Caco-2 (cell line): Measurements from ENCODE around the gene LYPD5. TPM values are rescaled to one million over a fixed set of nuclear protein-coding genes. Genes with fewer than 3 reads are reported as not detected.
"Not testable (repeated sequence)": the region's sequence is repeated elsewhere in the genome, so short reads cannot be mapped to it uniquely, and the experiment has no call there.

Experiments
- BruUV-seq: library from RNA; stranded (reverse); fragments of 400-500 nt; replicated peaks from 2 replicates; lab custom pipeline; 2021; lab: Mats Ljungman, UMichigan
- CTCF ChIA-PET: fragments of 300-600 bp; sonication (Branson Sonifier 250); formaldehyde crosslinking; loops from one replicate; lab custom pipeline; 2022; ENCODE audit warnings: antibody characterized with exemption; lab: Charles Lee
- POLR2A ChIA-PET: fragments of 300-600 bp; sonication (Branson Sonifier 250); formaldehyde crosslinking; loops from one replicate; lab custom pipeline; 2022; ENCODE audit warnings: antibody characterized with exemption; lab: Charles Lee
- DNase-seq, 2 experiments: peaks; one replicate each; pipeline versions ENCODE4 v3.0.0 to v3.0.0-alpha.2; 2020 to 2022
- H3K27me3 ChIP-seq: replicated peaks from 2 replicates; pipeline ENCODE4 v1.6.0; 2011; ENCODE audit warnings: low read length; ENCODE audit not compliant: control insufficient read depth, insufficient read depth
- H3K36me3 ChIP-seq: 2 replicates; pipeline ENCODE4 v1.5.1; 2011; ENCODE audit warnings: low read length; ENCODE audit not compliant: control insufficient read depth, insufficient read depth
- H3K4me1 ChIP-seq: fragments of 250-450 bp; sonication (Bioruptor Pico); 2 replicates; pipeline ENCODE4 v1.5.1; 2020; ENCODE audit warnings: mild to moderate bottlenecking
- H3K4me3 ChIP-seq: 2 replicates; pipeline ENCODE4 v1.5.1; 2011; ENCODE audit warnings: low read depth, mild to moderate bottlenecking, control low read depth, low read length
- H3K9me3 ChIP-seq: fragments of 250-450 bp; sonication (Bioruptor Pico); 2 replicates; pipeline ENCODE4 v1.5.1; 2020; ENCODE audit warnings: mild to moderate bottlenecking, moderate library complexity
- H3K27ac Mint-ChIP-seq: one replicate; pipeline ENCODE4 v1.8.0; 2022; ENCODE audit warnings: mixed read lengths; ENCODE audit not compliant: unreplicated experiment
- H3K27me3 Mint-ChIP-seq: one replicate; pipeline ENCODE4 v1.8.0; 2022; ENCODE audit warnings: mixed read lengths; ENCODE audit not compliant: insufficient read depth, unreplicated experiment
- H3K36me3 Mint-ChIP-seq: one replicate; pipeline ENCODE4 v1.8.0; 2022; ENCODE audit warnings: mild to moderate bottlenecking, mixed read lengths; ENCODE audit not compliant: insufficient read depth, unreplicated experiment
- H3K4me1 Mint-ChIP-seq: one replicate; pipeline ENCODE4 v1.8.0; 2022; ENCODE audit warnings: low read depth, mixed read lengths; ENCODE audit not compliant: unreplicated experiment
- H3K4me3 Mint-ChIP-seq: one replicate; pipeline ENCODE4 v1.8.0; 2022; ENCODE audit warnings: mild to moderate bottlenecking, moderate library complexity, mixed read lengths; ENCODE audit not compliant: unreplicated experiment
- H3K9me3 Mint-ChIP-seq: one replicate; pipeline ENCODE4 v1.8.0; 2022; ENCODE audit warnings: mixed read lengths; ENCODE audit not compliant: unreplicated experiment
- intact Hi-C: fragments of 100-400 bp; cut with micrococcal nuclease; formaldehyde crosslinking; loops from one replicate; pipeline ENCODE4 v1.10.0; 2022; ENCODE audit not compliant: unreplicated experiment
- total RNA-seq: library from RNA; stranded (reverse); gene quantifications from 2 replicates; pipeline ENCODE4 v1.2.3, GENCODE V29; 2022
- TF ChIP-seq, protein P1 (sequence below), 2 experiments: fragments of 200-600 bp in 1 of 2; IDR thresholded peaks; 1 replicate in 1 of 2; 2 replicates in 1 of 2; pipeline versions ENCODE4 v1.5.1 to v1.8.0; 2011 to 2022; ENCODE audit warnings: antibody characterized with exemption in 1 of 2, control low read depth in 1 of 2, inconsistent platforms in 1 of 2, low read depth in 1 of 2, low read length in 1 of 2, mild to moderate bottlenecking in 1 of 2, moderate library complexity in 1 of 2; ENCODE audit not compliant: insufficient read depth in 1 of 2, severe bottlenecking in 1 of 2, unreplicated experiment in 1 of 2

The LYPD5 gene
- total RNA-seq, 1 experiment from 2014 or later = 0.95 TPM

DNA sequence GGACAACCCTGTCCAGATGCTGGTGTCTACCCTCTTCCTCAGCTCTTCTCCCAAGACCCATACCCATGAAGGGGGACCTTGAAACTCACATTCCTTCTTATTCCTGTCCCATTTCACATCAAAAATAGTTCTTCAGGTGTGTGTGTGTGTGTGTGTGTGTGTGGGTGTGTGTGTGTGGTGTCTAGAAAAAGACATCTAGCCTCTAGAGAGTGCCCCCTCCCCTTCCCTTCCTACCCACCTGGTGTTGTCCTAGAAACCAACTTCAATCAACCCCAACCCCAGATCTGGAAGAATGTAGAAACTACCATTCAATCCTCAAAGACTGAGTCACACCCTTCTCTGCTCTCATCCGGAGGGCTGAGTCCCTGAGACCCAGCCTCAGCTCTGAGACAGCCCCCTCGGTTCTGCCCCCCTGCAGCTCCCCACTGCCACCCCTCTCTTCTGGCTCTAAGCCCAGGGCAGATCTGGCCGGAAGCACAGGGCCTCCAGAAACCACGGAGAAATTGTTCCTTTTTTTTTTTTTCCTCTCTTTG lies 25.0 kb downstream of the LYPD5 start:
- BruUV-seq = no TSS peak
- intact Hi-C loops = no loop called here
- Mint-ChIP-seq H3K4me1 (peaks cover 13% of the 10 kb centered on the region), H3K9me3 (no peaks in the 10 kb centered on the region), H3K36me3 (peaks cover 2% of the 10 kb centered on the region), H3K4me3 (no peak overlapping the region), H3K27ac (no peak overlapping the region), H3K27me3 (no peaks in the 10 kb centered on the region)
- peaks cover 7% of the 10 kb centered on the region for H3K4me1 ChIP-seq
- no peak for DNase-seq
- POLR2A ChIA-PET = interaction anchor here (0.5 kb wide), 1 partner anchor 22 kb away, joined by 3 read pairs; the partner anchor contains the start of gene SMG9
- TF ChIP-seq, protein P1, sequence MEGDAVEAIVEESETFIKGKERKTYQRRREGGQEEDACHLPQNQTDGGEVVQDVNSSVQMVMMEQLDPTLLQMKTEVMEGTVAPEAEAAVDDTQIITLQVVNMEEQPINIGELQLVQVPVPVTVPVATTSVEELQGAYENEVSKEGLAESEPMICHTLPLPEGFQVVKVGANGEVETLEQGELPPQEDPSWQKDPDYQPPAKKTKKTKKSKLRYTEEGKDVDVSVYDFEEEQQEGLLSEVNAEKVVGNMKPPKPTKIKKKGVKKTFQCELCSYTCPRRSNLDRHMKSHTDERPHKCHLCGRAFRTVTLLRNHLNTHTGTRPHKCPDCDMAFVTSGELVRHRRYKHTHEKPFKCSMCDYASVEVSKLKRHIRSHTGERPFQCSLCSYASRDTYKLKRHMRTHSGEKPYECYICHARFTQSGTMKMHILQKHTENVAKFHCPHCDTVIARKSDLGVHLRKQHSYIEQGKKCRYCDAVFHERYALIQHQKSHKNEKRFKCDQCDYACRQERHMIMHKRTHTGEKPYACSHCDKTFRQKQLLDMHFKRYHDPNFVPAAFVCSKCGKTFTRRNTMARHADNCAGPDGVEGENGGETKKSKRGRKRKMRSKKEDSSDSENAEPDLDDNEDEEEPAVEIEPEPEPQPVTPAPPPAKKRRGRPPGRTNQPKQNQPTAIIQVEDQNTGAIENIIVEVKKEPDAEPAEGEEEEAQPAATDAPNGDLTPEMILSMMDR (IDR thresholded peaks at IDR 0.05; ENCODE audit: insufficient read depth in 1 of 2, low read depth in 1 of 2, low read length in 1 of 2, severe bottlenecking in 1 of 2, unreplicated experiment in 1 of 2) = no peak
- H3K9me3 ChIP-seq = no peaks in the 10 kb centered on the region
- no peak overlapping the region for H3K4me3 ChIP-seq
- no peaks in the 10 kb centered on the region for H3K27me3 ChIP-seq
- CTCF ChIA-PET = interaction anchor here (0.9 kb wide), 1 partner anchor 11 kb away, joined by 3 read pairs; no protein-coding TSS in a partner anchor
- H3K36me3 ChIP-seq = no peaks in the 10 kb centered on the region

DNA sequence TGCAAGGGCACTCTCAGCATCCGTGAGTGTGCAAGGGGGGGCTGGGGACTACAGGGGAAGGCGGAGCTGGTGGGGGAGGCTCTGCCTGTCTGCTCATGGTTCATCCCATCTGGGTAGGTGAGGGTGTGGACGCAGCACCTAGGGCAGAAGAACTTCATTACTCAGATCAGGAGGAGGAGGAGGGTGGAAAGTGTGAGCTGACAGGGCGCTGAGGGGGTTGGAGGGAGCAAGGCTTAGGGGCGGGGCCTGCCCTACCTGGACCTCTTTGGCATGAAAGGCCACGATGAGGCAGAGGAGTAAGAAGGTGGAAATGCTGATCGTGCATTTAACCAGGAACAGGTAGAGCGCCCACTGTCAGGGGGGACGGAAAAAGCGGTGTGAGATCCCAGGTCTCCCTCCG lies 26.0 kb downstream of the LYPD5 start:
- H3K4me3 Mint-ChIP-seq = no peak overlapping the region
- ChIA-PET CTCF (interaction anchor here (1.7 kb wide), 1 partner anchor 31 kb away, joined by 5 read pairs; no protein-coding TSS in a partner anchor), POLR2A (no interaction called here)
- H3K27me3 Mint-ChIP-seq = no peaks in the 10 kb centered on the region
- H3K4me1 ChIP-seq = peaks cover 7% of the 10 kb centered on the region
- no peak overlapping the region for H3K4me3 ChIP-seq
- H3K4me1 Mint-ChIP-seq = peaks cover 12% of the 10 kb centered on the region
- no peak for DNase-seq
- no peaks in the 10 kb centered on the region for H3K27me3 ChIP-seq
- no TSS peak for BruUV-seq
- no peaks in the 10 kb centered on the region for H3K36me3 ChIP-seq
- intact Hi-C loops = no loop called here
- TF ChIP-seq, protein P1 (IDR thresholded peaks at IDR 0.05; ENCODE audit: insufficient read depth in 1 of 2, low read depth in 1 of 2, low read length in 1 of 2, severe bottlenecking in 1 of 2, unreplicated experiment in 1 of 2) = no peak
- no peaks in the 10 kb centered on the region for H3K9me3 Mint-ChIP-seq
- H3K9me3 ChIP-seq = no peaks in the 10 kb centered on the region
- H3K36me3 Mint-ChIP-seq = peaks cover 5% of the 10 kb centered on the region
- no peak overlapping the region for H3K27ac Mint-ChIP-seq

DNA sequence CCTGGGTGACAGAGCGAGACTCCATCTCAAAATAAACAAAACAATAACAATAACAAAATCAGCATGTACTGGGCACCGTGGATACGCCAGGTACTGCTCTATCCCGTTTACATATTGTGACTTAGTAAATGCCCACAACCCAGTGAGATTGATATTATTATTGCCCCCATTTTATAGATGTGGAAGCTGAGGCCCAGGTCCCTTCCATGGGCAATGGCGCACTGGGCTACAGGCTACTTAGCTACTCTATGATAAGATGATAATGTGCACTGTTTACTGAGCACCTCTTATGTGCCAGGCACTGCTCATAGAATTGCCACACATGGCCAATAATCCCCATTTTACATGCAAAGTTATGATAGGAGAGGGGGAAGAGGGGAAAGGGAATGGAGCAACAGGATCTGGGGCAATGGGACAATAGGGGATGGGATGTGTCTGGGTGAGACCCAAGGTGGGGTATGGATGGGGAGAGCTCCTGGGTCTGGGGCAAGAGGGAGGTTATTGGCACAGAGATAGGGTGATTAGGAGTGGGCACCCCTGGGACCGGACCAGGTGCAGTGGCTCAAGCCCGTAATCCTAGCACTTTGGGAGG lies 26.9 kb downstream of the LYPD5 start:
- no TSS peak for BruUV-seq
- Mint-ChIP-seq H3K27me3 (no peaks in the 10 kb centered on the region), H3K9me3 (no peaks in the 10 kb centered on the region), H3K4me3 (no peak overlapping the region), H3K4me1 (peaks cover 7% of the 10 kb centered on the region), H3K27ac (no peak overlapping the region), H3K36me3 (peaks cover 5% of the 10 kb centered on the region)
- intact Hi-C loops = no loop called here
- no peaks in the 10 kb centered on the region for H3K9me3 ChIP-seq
- H3K27me3 ChIP-seq = no peaks in the 10 kb centered on the region
- CTCF ChIA-PET = interaction anchor here (1.7 kb wide), 1 partner anchor 30 kb away, joined by 5 read pairs; no protein-coding TSS in a partner anchor
- no peaks in the 10 kb centered on the region for H3K36me3 ChIP-seq
- POLR2A ChIA-PET = no interaction called here
- DNase-seq = no peak
- H3K4me3 ChIP-seq = no peak overlapping the region
- TF ChIP-seq, protein P1 (IDR thresholded peaks at IDR 0.05; ENCODE audit: insufficient read depth in 1 of 2, low read depth in 1 of 2, low read length in 1 of 2, severe bottlenecking in 1 of 2, unreplicated experiment in 1 of 2) = no peak
- peaks cover 7% of the 10 kb centered on the region; the same call in 1 of the 2 replicates for H3K4me1 ChIP-seq

DNA sequence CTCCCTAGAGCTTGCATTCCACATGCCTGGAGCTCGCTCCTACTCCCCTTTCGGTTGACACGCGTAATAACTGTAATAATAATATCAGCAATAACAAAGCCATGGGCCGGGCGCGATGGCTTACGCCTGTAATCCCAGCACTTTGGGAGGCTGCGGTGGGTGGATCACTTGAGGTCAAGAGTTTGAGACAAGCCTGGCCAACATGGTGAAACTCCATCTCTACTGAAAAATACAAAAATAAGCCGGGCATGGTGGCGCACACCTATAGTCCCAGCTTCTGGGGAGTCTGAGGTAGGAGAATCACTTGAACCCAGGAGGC lies 27.3 kb downstream of the LYPD5 start:
- H3K27ac Mint-ChIP-seq, POLR2A ChIA-PET: not testable (repeated sequence)

More for the DNA sequence above, 27.3 kb downstream of the LYPD5 start:
- intact Hi-C loops, H3K9me3 Mint-ChIP-seq, H3K9me3 ChIP-seq, H3K36me3 Mint-ChIP-seq, H3K4me1 Mint-ChIP-seq, CTCF ChIA-PET, H3K4me1 ChIP-seq, BruUV-seq, H3K27me3 ChIP-seq, DNase-seq, H3K4me3 Mint-ChIP-seq, H3K27me3 Mint-ChIP-seq, H3K36me3 ChIP-seq, H3K4me3 ChIP-seq: not testable (repeated sequence)
